Kidney (tissue), 14 donors: ENCODE data around the gene ZNF580. TPM values are rescaled to one million over a fixed set of nuclear protein-coding genes. Genes with fewer than 3 reads are reported as not detected.

Experiments used
- DNase-seq, 5 donors: peaks; one replicate each; pipeline ENCODE4 v3.0.0-alpha.2; 2013 to 2020
- FAIRE-seq: peaks from 2 replicates; lab custom pipeline; 2012; peaks lifted over from hg19 to GRCh38; lab: Jason Lieb, UNC
- H3K27ac ChIP-seq, 2 donors: one replicate each; pipeline ENCODE4 v1.7.0; 2013; ENCODE audit warnings: low read depth in 2 of 2, low read length in 2 of 2, inconsistent platforms in 1 of 2
- H3K27me3 ChIP-seq: one replicate; pipeline ENCODE4 v1.7.1; 2013; ENCODE audit warnings: low read length, inconsistent platforms; ENCODE audit not compliant: control insufficient read depth, insufficient read depth
- H3K36me3 ChIP-seq, 3 donors: one replicate each; pipeline versions ENCODE4 v1.7.0 to v1.7.1; 2013; ENCODE audit warnings: low read length in 3 of 3, control low read depth in 1 of 3, inconsistent platforms in 1 of 3; ENCODE audit not compliant: insufficient read depth in 3 of 3, control insufficient read depth in 2 of 3
- H3K4me1 ChIP-seq, 3 donors: one replicate each; pipeline versions ENCODE4 v1.7.0 to v1.7.1; 2013; ENCODE audit warnings: low read length in 3 of 3, inconsistent platforms in 1 of 3, low read depth in 1 of 3; ENCODE audit not compliant: control insufficient read depth in 2 of 3, insufficient read depth in 2 of 3
- H3K4me3 ChIP-seq, 3 donors: one replicate each; pipeline versions ENCODE4 v1.7.0 to v1.8.1; 2013; ENCODE audit warnings: low read length in 3 of 3, control low read depth in 1 of 3, inconsistent platforms in 1 of 3
- H3K9ac ChIP-seq, 3 donors: one replicate each; pipeline versions ENCODE4 v1.7.0 to v1.7.1; 2013; ENCODE audit warnings: low read length in 3 of 3, control low read depth in 1 of 3, inconsistent platforms in 1 of 3
- H3K9me3 ChIP-seq, 3 donors: one replicate each; pipeline versions ENCODE4 v1.7.0 to v1.7.1; 2013; ENCODE audit warnings: low read length in 3 of 3, control low read depth in 1 of 3, inconsistent platforms in 1 of 3; ENCODE audit not compliant: control insufficient read depth in 2 of 3, insufficient read depth in 1 of 3
- intact Hi-C: fragments of 100-400 bp; cut with DNase I; formaldehyde crosslinking; loops from one replicate; pipeline ENCODE4 v1.11.1; 2022
- polyA plus RNA-seq: library from polyadenylated mRNA; stranded (reverse); fragments of 350-450 nt; fragmentation: Illumina TruSeq; extraction: RNeasy Lipid Tissue Mini Kit (QIAGEN cat#74804); gene quantifications from one replicate; pipeline ENCODE4 v1.2.3, GENCODE V29; 2014; ENCODE audit warnings: low read depth, low replicate concordance; ENCODE audit not compliant: insufficient read depth
- total RNA-seq: library from RNA; stranded (reverse); fragmentation: NEBNext Ultra II Directional; extraction: Animal tissue kit (Norgen Biotek cat#: 25700); gene quantifications from one replicate; pipeline ENCODE4 v1.2.1, GENCODE V29; 2021
- TF ChIP-seq, protein P1 (sequence below): IDR thresholded peaks from 3 replicates; pipeline ENCODE4 v1.5.1; 2012; ENCODE audit warnings: mild to moderate bottlenecking, moderate library complexity, borderline replicate concordance; ENCODE audit not compliant: insufficient read depth; ENCODE audit errors: extremely low read depth
- donor health status: control.
- donor health status: control.
- donor health status: control.
- donor health status: control.
- donor health status: control.
- donor health status: DM: yes; HTN: yes; CAD: no.
- donor health status: Normal renal cell carcinoma (clear cell type).

Gene ZNF580
- total and polyA plus RNA-seq, 2 donors from 2014 or later, result 47.0 to 56.8 TPM

DNA sequence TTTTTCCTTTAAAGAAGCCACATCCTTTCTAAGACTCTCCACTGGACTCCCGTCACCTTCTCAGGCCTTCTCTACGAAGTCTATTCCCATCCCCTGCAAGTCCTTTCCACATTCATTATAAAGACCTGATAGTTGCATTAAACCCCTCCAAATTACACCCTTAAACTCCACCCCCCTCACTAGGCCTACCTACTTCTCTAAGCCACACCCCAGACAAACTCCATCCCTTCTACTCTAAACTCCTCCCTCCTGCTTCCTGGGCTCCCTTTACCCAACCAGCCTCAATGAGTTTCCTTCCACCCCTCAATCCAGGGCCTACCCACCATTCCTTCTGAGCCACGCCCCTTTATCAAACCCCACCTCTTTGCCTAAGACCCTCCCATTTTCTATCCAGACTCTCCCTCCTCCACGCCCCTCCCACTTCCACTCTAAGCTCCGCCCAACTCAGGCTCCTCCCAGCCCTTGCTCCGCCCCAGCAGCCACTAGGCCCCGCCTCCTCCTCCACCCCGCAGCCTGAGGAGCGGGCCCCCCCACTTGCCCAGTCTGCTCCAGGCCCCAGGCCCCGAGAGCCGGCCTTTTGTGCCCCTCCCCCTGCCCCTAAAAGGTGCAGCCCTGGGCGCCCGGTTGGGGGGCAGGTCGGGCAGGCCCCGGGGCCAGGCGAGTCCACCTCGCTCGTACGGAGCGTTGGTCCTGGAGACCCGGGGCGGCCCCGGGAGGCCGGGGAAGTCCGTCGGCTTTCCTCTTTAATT is 41.9 kb upstream of the ZNF580 start:
- Histone ChIP-seq H3K9ac (peak overlapping the region in 2 of 3 donors; percentile 12 to 97), H3K4me1 (peaks cover 0 to 8% (median 3%) of the 10 kb centered on the region in 3 donors), H3K36me3 (peaks cover 0 to 10% (median 3%) of the 10 kb centered on the region in 3 donors), H3K4me3 (peak overlapping the region; percentile 50 to 99 (median 98)), H3K9me3 (no peaks in the 10 kb centered on the region), H3K27me3 (no peaks in the 10 kb centered on the region), H3K27ac (peak overlapping the region; percentile 98 to 99)
- TF ChIP-seq, protein P1, sequence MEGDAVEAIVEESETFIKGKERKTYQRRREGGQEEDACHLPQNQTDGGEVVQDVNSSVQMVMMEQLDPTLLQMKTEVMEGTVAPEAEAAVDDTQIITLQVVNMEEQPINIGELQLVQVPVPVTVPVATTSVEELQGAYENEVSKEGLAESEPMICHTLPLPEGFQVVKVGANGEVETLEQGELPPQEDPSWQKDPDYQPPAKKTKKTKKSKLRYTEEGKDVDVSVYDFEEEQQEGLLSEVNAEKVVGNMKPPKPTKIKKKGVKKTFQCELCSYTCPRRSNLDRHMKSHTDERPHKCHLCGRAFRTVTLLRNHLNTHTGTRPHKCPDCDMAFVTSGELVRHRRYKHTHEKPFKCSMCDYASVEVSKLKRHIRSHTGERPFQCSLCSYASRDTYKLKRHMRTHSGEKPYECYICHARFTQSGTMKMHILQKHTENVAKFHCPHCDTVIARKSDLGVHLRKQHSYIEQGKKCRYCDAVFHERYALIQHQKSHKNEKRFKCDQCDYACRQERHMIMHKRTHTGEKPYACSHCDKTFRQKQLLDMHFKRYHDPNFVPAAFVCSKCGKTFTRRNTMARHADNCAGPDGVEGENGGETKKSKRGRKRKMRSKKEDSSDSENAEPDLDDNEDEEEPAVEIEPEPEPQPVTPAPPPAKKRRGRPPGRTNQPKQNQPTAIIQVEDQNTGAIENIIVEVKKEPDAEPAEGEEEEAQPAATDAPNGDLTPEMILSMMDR, result no peak
- peak; percentile 96 to 98 (median 97) for DNase-seq
- intact Hi-C loops, result no loop called here
- peak; percentile 74 for FAIRE-seq

DNA sequence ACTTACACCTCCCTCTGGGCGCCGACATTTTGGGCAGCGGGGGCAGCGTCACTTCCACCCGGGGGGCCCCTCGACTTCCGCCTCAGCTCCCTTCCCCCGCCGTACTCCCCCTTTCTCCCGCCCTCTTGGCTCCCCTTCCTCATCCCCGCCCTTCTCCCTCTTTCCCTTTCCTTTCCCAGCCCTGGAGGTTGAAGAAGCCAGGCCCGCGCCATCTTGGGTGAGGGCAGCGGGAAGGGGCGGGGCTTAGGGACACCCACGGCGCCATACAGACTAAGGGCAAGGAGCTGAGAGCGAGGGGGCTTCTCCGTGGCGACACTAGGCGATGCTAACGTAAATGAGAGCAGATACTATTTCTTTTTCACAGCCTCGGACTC is 41.3 kb upstream of the ZNF580 start, which contains the start of gene FIZ1:
Gene FIZ1, minus strand, starts transcription at position 50 of the 374 bp plus-strand sequence. CDS start 1,652 bp downstream, outside the sequence.
- H3K9me3 ChIP-seq, result no peaks in the 10 kb centered on the region
- H3K4me3 ChIP-seq, result peak within 1 kb of the TSS; percentile 85 to 99 (median 98)
- TF ChIP-seq, protein P1, result no peak
- FAIRE-seq, result peak; percentile 33
- H3K9ac ChIP-seq, result peak within 1 kb of the TSS; percentile 42 to 98 (median 97)
- intact Hi-C loops, result no loop called here
- peaks cover 0 to 10% (median 3%) of the 10 kb centered on the region in 3 donors for H3K36me3 ChIP-seq
- DNase-seq, result peak; percentile 99 to 100 (median 100)
- peak within 1 kb of the TSS; percentile 98 to 99 for H3K27ac ChIP-seq
- peaks cover 0 to 8% (median 3%) of the 10 kb centered on the region in 3 donors for H3K4me1 ChIP-seq
- H3K27me3 ChIP-seq, result no peaks in the 10 kb centered on the region

GRCh38 chr19:55599842-55600661 is 40.8 kb upstream of the ZNF580 start, which contains the start of gene ZNF524:
TSS of gene ZNF524 (plus strand) at chr19:55600288. CDS start at chr19:55602113, 1,825 bp downstream.
- FAIRE-seq, result no peak
- TF ChIP-seq, protein P1, result no peak
- H3K4me3 ChIP-seq, result peak within 1 kb of the TSS; percentile 85 to 99 (median 98)

More at GRCh38 chr19:55599842-55600661, 40.8 kb upstream of the ZNF580 start, which contains the start of gene ZNF524:
- intact Hi-C loops, result no loop called here
- no peaks in the 10 kb centered on the region for H3K27me3 ChIP-seq
- no peaks in the 10 kb centered on the region for H3K9me3 ChIP-seq
- H3K27ac ChIP-seq, result peak within 1 kb of the TSS; percentile 98 to 99
- H3K4me1 ChIP-seq, result peaks cover 0 to 11% (median 3%) of the 10 kb centered on the region in 3 donors
- peak; percentile 92 to 98 (median 96) for DNase-seq
- H3K9ac ChIP-seq, result peak within 1 kb of the TSS; percentile 48 to 98 (median 97)
- peaks cover 0 to 5% (median 3%) of the 10 kb centered on the region in 3 donors for H3K36me3 ChIP-seq
